ENCODE results near the gene TMEM213. TPM values are rescaled to one million over a fixed set of nuclear protein-coding genes. Genes with fewer than 3 reads are reported as not detected.

TMEM213 gene
- total and polyA plus RNA-seq, 12 donors, result not detected

DNA sequence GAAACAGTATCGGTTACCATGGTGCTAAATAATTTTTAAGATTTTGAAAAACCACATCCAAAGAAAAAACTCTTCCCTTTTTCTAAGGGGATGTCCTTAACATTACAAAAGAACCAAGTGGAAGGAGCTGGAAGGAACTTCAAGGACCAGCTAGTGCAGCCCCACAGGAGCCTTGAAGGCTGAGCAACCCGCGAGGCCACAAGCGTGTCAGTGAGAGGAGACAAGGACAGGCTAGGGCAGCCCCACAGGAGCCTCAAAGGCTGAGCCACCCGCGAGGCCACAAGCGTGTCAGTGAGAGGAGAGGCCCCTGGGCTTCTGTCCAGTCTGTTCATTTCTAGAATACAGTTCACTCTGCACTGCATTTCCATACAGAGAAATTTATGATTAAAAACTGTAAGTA lies 80.3 kb downstream of the TMEM213 start:
- Histone ChIP-seq H3K4me3 (no peak overlapping the region), H3K4me1 (peaks cover 4 to 15% (median 9%) of the 10 kb centered on the region in 9 donors), H3K9me3 (no peaks in the 10 kb centered on the region), H3K27me3 (no peaks in the 10 kb centered on the region), H3K36me3 (peaks cover 0 to 2% (median 0%) of the 10 kb centered on the region in 9 donors), H3K27ac (no peak overlapping the region)
- intact Hi-C loops (cut with DNase I), result no loop called here
- TF ChIP-seq, protein P1, sequence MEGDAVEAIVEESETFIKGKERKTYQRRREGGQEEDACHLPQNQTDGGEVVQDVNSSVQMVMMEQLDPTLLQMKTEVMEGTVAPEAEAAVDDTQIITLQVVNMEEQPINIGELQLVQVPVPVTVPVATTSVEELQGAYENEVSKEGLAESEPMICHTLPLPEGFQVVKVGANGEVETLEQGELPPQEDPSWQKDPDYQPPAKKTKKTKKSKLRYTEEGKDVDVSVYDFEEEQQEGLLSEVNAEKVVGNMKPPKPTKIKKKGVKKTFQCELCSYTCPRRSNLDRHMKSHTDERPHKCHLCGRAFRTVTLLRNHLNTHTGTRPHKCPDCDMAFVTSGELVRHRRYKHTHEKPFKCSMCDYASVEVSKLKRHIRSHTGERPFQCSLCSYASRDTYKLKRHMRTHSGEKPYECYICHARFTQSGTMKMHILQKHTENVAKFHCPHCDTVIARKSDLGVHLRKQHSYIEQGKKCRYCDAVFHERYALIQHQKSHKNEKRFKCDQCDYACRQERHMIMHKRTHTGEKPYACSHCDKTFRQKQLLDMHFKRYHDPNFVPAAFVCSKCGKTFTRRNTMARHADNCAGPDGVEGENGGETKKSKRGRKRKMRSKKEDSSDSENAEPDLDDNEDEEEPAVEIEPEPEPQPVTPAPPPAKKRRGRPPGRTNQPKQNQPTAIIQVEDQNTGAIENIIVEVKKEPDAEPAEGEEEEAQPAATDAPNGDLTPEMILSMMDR (IDR thresholded peaks at IDR 0.05), result no peak
- 90 to 91% methylated on average over 7 of the region's 7 CpGs for WGBS, 2 donors
- DNase-seq (no peak), ATAC-seq (no peak)

DNA sequence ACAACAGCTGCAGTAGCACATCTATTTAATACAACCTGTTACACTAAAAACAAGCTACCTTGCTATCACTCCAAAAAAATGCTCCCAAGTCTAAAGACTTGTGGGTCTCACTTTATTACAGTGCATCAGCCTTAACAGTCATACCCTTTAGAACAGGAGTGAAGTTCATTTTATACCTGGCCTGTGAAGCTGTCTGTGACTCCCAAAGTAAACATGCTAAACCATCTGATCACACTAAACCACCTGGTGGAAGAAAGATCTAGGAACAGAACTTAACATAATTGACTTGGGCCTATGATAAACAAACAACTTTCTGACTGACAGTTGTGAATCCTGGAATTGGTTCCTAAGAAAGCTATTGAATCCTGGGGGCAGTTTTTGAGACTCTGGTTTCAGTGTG lies 81.1 kb downstream of the TMEM213 start:
- no peak overlapping the region for H3K27ac ChIP-seq
- H3K4me1 ChIP-seq, result peaks cover 4 to 15% (median 9%) of the 10 kb centered on the region in 9 donors

DNA sequence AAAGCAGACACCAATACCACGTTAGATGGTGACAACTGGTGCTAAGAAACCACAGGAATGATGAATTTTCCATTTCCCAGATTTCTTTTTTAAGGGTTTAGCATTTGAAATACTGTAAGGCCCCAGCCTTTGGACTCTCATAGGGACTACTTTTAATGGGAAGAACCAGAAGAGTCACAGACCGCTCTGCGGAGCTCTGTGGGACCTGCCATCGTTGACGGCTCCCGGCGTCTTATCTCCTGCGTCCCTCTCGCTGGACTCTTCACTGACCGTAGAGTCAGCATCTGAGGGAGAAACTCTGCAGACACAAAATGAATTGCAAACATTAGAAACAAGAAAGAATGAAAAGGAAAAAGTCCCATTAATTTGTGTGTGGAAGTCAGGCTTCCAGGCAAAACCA lies 81.6 kb downstream of the TMEM213 start:
- H3K9me3 ChIP-seq, result no peaks in the 10 kb centered on the region
- no peak for DNase-seq
- peaks cover 4 to 15% (median 9%) of the 10 kb centered on the region in 9 donors for H3K4me1 ChIP-seq
- no peak overlapping the region for H3K27ac ChIP-seq
- no peaks in the 10 kb centered on the region for H3K27me3 ChIP-seq
- TF ChIP-seq, protein P1 (IDR thresholded peaks at IDR 0.05), result no peak
- intact Hi-C loops (cut with DNase I), result no loop called here
- H3K36me3 ChIP-seq, result peaks cover 0 to 2% (median 0%) of the 10 kb centered on the region in 9 donors
- 82 to 84% methylated on average over 10 of the region's 10 CpGs for WGBS, 2 donors
- ATAC-seq, result no peak
- H3K4me3 ChIP-seq, result no peak overlapping the region

More for the DNA sequence above, 81.1 kb downstream of the TMEM213 start:
- TF ChIP-seq, protein P1 (IDR thresholded peaks at IDR 0.05), result no peak
- H3K36me3 ChIP-seq, result peaks cover 0 to 2% (median 0%) of the 10 kb centered on the region in 9 donors
- intact Hi-C loops (cut with DNase I), result no loop called here
- DNase-seq (no peak), ATAC-seq (no peak)
- no peaks in the 10 kb centered on the region for H3K9me3 ChIP-seq
- no peaks in the 10 kb centered on the region for H3K27me3 ChIP-seq
- no peak overlapping the region for H3K4me3 ChIP-seq

DNA sequence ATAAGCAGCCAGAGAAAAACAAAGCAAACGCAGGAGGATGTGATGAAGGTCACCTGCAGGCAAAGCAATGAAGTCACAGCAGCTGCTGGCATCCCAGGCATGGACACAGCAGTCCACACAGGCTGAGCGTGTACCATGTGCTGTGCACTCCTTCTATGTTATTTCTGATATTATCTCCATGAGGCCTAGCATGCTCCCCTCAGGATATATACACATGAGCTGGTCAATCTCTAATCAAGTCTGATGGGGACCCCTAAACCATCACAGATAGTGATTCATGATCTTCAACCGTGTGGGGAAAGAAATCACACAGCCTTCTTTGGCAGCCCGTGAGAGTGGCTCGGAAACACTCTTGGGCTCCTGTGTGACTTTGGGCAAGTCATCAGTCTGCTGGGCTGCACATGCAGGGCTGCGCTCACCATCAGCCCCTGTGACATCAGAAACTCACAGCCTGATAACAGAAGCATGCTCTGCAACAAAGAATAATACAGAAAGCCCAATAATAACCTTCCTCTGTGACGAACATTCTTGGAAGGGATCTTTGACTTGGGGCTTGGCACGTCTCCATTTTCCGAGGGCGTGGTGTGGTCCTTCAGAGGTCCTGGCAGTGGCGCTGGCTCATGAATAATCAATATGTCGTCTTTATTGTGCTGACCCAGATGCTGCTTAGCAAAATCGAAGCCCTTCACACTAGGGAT lies 83.2 kb downstream of the TMEM213 start:
- H3K36me3 ChIP-seq, result peaks cover 0 to 2% (median 0%) of the 10 kb centered on the region in 9 donors
- ATAC-seq, result peak; percentile 47 to 88 (median 77)
- WGBS, 2 donors, result 58 to 66% methylated on average over 13 of the region's 13 CpGs
- H3K4me1 ChIP-seq, result peaks cover 4 to 15% (median 9%) of the 10 kb centered on the region in 9 donors
- DNase-seq, result peak; percentile 50 to 59
- H3K27me3 ChIP-seq, result no peaks in the 10 kb centered on the region
- peak overlapping the region in 2 of 10 donors; percentile 19 to 28 for H3K27ac ChIP-seq
- TF ChIP-seq, protein P1 (IDR thresholded peaks at IDR 0.05), result no peak
- no peaks in the 10 kb centered on the region for H3K9me3 ChIP-seq
- intact Hi-C loops (cut with DNase I), result loop anchor here in 5 of 10 donors (5.0 to 10.0 kb wide), 4 partner anchors 101 to 194 kb away; partner anchors contain the start of gene KIAA1549 (in 3 of the 5)
- H3K4me3 ChIP-seq, result no peak overlapping the region

Measured in heart right ventricle (tissue), 16 donors.